GM18508 (cell line): Measurements from ENCODE around the gene SHLD1.

Experiments
- ATAC-seq: cut with Tn5 transposase; IDR thresholded peaks from one replicate; pipeline ENCODE4 v1.9.1; 2021; ENCODE audit warnings: moderate number of reproducible peaks; ENCODE audit not compliant: insufficient read depth, unreplicated experiment

SHLD1 gene

GRCh38 chr20:5884465-5885335, 134.5 kb downstream of the SHLD1 start:
- ATAC-seq = no peak

GRCh38 chr20:5885866-5886265, 135.7 kb downstream of the SHLD1 start:
- no peak for ATAC-seq

GRCh38 chr20:5886788-5887187, 136.6 kb downstream of the SHLD1 start:
- ATAC-seq = no peak

GRCh38 chr20:5887386-5887785, 137.2 kb downstream of the SHLD1 start:
- no peak for ATAC-seq

- ATAC-seq = no peak
These were observed 137.8 kb downstream of the SHLD1 start for GRCh38 chr20:5888041-5888440.

- ATAC-seq = no peak
These were observed 140.7 kb downstream of the SHLD1 start for GRCh38 chr20:5890773-5891441.

GRCh38 chr20:5893052-5893451, 142.9 kb downstream of the SHLD1 start:
- ATAC-seq = no peak

GRCh38 chr20:5893621-5894020, 143.4 kb downstream of the SHLD1 start:
- ATAC-seq = no peak

- no peak for ATAC-seq
These were observed 145.4 kb downstream of the SHLD1 start for GRCh38 chr20:5895626-5896025.

GRCh38 chr20:5899444-5899843, 149.2 kb downstream of the SHLD1 start:
- no peak for ATAC-seq

GRCh38 chr20:5900908-5901307, 150.7 kb downstream of the SHLD1 start:
- ATAC-seq = no peak

- no peak for ATAC-seq
These were observed 158.8 kb downstream of the SHLD1 start for GRCh38 chr20:5908981-5909380.

GRCh38 chr20:5910186-5910585, 160.0 kb downstream of the SHLD1 start:
- ATAC-seq = no peak

GRCh38 chr20:5913166-5913565, 163.0 kb downstream of the SHLD1 start:
- ATAC-seq = no peak
